HG03457 (cell line): ENCODE results near the gene PRKAG3.
"Not testable (repeated sequence)": the region's sequence is repeated elsewhere in the genome, so short reads cannot be mapped to it uniquely, and the experiment has no call there.

Source experiments
- ATAC-seq: cut with Tn5 transposase; IDR thresholded peaks from one replicate; pipeline ENCODE4 v1.9.1; 2021; ENCODE audit warnings: moderate number of reproducible peaks; ENCODE audit not compliant: unreplicated experiment

Gene PRKAG3

GRCh38 chr2:218844334-218844733, 12.7 kb upstream of the PRKAG3 start:
- ATAC-seq = not testable (repeated sequence)

GRCh38 chr2:218839888-218840287, 8.3 kb upstream of the PRKAG3 start:
- no peak for ATAC-seq

- ATAC-seq = no peak
These were observed 7.8 kb upstream of the PRKAG3 start for GRCh38 chr2:218839430-218839829.

GRCh38 chr2:218837495-218837894, 5.9 kb upstream of the PRKAG3 start:
- ATAC-seq = no peak

GRCh38 chr2:218834685-218835084, 3.1 kb upstream of the PRKAG3 start:
- ATAC-seq = no peak

GRCh38 chr2:218833023-218833609, 1.5 kb upstream of the PRKAG3 start:
- no peak for ATAC-seq

GRCh38 chr2:218832520-218832919, 917 bp upstream of the PRKAG3 start:
- no peak for ATAC-seq

GRCh38 chr2:218832081-218832480, 478 bp upstream of the PRKAG3 start:
- ATAC-seq = no peak

GRCh38 chr2:218830526-218831306, 887 bp downstream of the PRKAG3 start:
- ATAC-seq = no peak

GRCh38 chr2:218829868-218830451, 1.6 kb downstream of the PRKAG3 start:
- no peak for ATAC-seq

GRCh38 chr2:218828477-218828778, 3.2 kb downstream of the PRKAG3 start:
- no peak for ATAC-seq

GRCh38 chr2:218827701-218828476, 3.7 kb downstream of the PRKAG3 start:
- no peak for ATAC-seq

- no peak for ATAC-seq
These were observed 4.8 kb downstream of the PRKAG3 start for GRCh38 chr2:218826791-218827190.

- no peak for ATAC-seq
These were observed 7.6 kb downstream of the PRKAG3 start for GRCh38 chr2:218824004-218824403.

GRCh38 chr2:218823196-218823855, 8.3 kb downstream of the PRKAG3 start:
- no peak for ATAC-seq

GRCh38 chr2:218822622-218823021, 9.0 kb downstream of the PRKAG3 start:
- no peak for ATAC-seq

- ATAC-seq = no peak
These were observed 9.9 kb downstream of the PRKAG3 start for GRCh38 chr2:218821605-218822211.

GRCh38 chr2:218820746-218821369, 10.7 kb downstream of the PRKAG3 start:
- no peak for ATAC-seq

GRCh38 chr2:218819093-218819492, 12.5 kb downstream of the PRKAG3 start:
- ATAC-seq = no peak

GRCh38 chr2:218816561-218817011, 15.0 kb downstream of the PRKAG3 start:
- ATAC-seq = no peak
